Measurements from ENCODE around the gene RBM18. TPM values are rescaled to one million over a fixed set of nuclear protein-coding genes. Genes with fewer than 3 reads are reported as not detected.

The RBM18 gene
- total RNA-seq, 1 experiment from 2014 or later: 18.1 TPM

GRCh38 chr9:122222791-122223190 is 41.8 kb downstream of the RBM18 start:
- no peak for DNase-seq (ENCODE audit: low read depth)

GRCh38 chr9:122221183-122221811 is 43.3 kb downstream of the RBM18 start:
- DNase-seq (ENCODE audit: low read depth): no peak

GRCh38 chr9:122220673-122221182 is 43.9 kb downstream of the RBM18 start:
- no peak for DNase-seq (ENCODE audit: low read depth)

- no peak for DNase-seq (ENCODE audit: low read depth)
Observed at GRCh38 chr9:122219856-122220672, 44.6 kb downstream of the RBM18 start.

GRCh38 chr9:122218935-122219855 is 45.4 kb downstream of the RBM18 start:
- DNase-seq (ENCODE audit: low read depth): no peak

GRCh38 chr9:122218071-122218934 is 46.3 kb downstream of the RBM18 start:
- DNase-seq (ENCODE audit: low read depth): peak; percentile 59

- no peak for DNase-seq (ENCODE audit: low read depth)
Observed at GRCh38 chr9:122217640-122218039, 47.0 kb downstream of the RBM18 start.

GRCh38 chr9:122216798-122217418 is 47.7 kb downstream of the RBM18 start:
- DNase-seq (ENCODE audit: low read depth): no peak

GRCh38 chr9:122216138-122216797 is 48.4 kb downstream of the RBM18 start:
- no peak for DNase-seq (ENCODE audit: low read depth)

- DNase-seq (ENCODE audit: low read depth): no peak
Observed at GRCh38 chr9:122215663-122216062, 49.0 kb downstream of the RBM18 start.

GRCh38 chr9:122214507-122214906 is 50.1 kb downstream of the RBM18 start:
- DNase-seq (ENCODE audit: low read depth): no peak

GRCh38 chr9:122213589-122214413 is 50.8 kb downstream of the RBM18 start:
- DNase-seq (ENCODE audit: low read depth): peak; percentile 59

GRCh38 chr9:122213102-122213588 is 51.5 kb downstream of the RBM18 start:
- no peak for DNase-seq (ENCODE audit: low read depth)

GRCh38 chr9:122212473-122213004 is 52.1 kb downstream of the RBM18 start:
- DNase-seq (ENCODE audit: low read depth): no peak

GRCh38 chr9:122209451-122209850 is 55.2 kb downstream of the RBM18 start:
- no peak for DNase-seq (ENCODE audit: low read depth)

- DNase-seq (ENCODE audit: low read depth): no peak
Observed at GRCh38 chr9:122207096-122207495, 57.5 kb downstream of the RBM18 start.

- DNase-seq (ENCODE audit: low read depth): peak; percentile 77
Observed at GRCh38 chr9:122206118-122207046, 58.3 kb downstream of the RBM18 start.

Data from M059J (cell line).